ENCODE results near the gene TBPL1. TPM values are rescaled to one million over a fixed set of nuclear protein-coding genes. Genes with fewer than 3 reads are reported as not detected.

TBPL1 gene
- polyA plus RNA-seq, 2 of the 4 experiments (the other 2 are of a cell fraction) = 22.4 to 41.1 TPM

- Histone ChIP-seq H3K4me2 (peak overlapping the region; percentile 78), H3K4me3 (peak overlapping the region; percentile 77), H3K9me3 (no peaks in the 10 kb centered on the region), H3K27ac (peak overlapping the region; percentile 84 to 94), H3K4me1 (peaks cover 23% of the 10 kb centered on the region)
- peak; percentile 83 to 85 for ATAC-seq
- ChIA-PET POLR2A (interaction anchor here (0.6 to 1.4 kb wide), 3 partner anchors 10 to 470 kb away, joined by 3 read pairs; no protein-coding TSS in a partner anchor), CTCF (interaction anchor here (0.7 to 3.4 kb wide), 10 partner anchors 10 to 152 kb away, joined by 3 to 11 read pairs (median 3); no protein-coding TSS in a partner anchor)
- under 1% methylated on average over 29 of the region's 65 CpGs for WGBS (ENCODE audit: missing lambda C conversion rate)
- TF ChIP-seq BHLHE40 (IDR thresholded peaks at IDR 0.05; ENCODE audit: low read depth, low read length) (no peak), NFE2L2 (conservative IDR thresholded peaks at IDR 0.05; ENCODE audit: low read length) (no peak), CBX8 (IDR thresholded peaks at IDR 0.05) (no peak), ZFP36 (IDR thresholded peaks at IDR 0.05; ENCODE audit: borderline replicate concordance, partially characterized antibody) (no peak), HMGXB4 (CRISPR knock-in tag; IDR thresholded peaks at IDR 0.05; ENCODE audit: borderline replicate concordance) (no peak), JUN (IDR thresholded peaks at IDR 0.05) (0 out of 5 replicates have a peak, but pooled peaks of 1 of the 2 experiments have one; percentile 38), HES2 (IDR thresholded peaks at IDR 0.05) (no peak), ZC3H11A (IDR thresholded peaks at IDR 0.05) (no peak), SREBF2 (IDR thresholded peaks at IDR 0.05) (no peak), PHF8 (IDR thresholded peaks at IDR 0.05; ENCODE audit: borderline replicate concordance, low read depth) (no peak; the same call in 1 of the 2 replicates), CHD2 (IDR thresholded peaks at IDR 0.05; ENCODE audit: low read length, partially characterized antibody) (peak; percentile 49), FOXS1 (CRISPR knock-in tag; IDR thresholded peaks at IDR 0.05) (no peak), CBX2 (IDR thresholded peaks at IDR 0.05; ENCODE audit: borderline replicate concordance, low read depth) (no peak; the same call in 1 of the 2 replicates), EHMT2 (IDR thresholded peaks at IDR 0.05; ENCODE audit: low read depth) (no peak), FOSB (CRISPR knock-in tag; IDR thresholded peaks at IDR 0.05) (no peak), MAFK (IDR thresholded peaks at IDR 0.05; ENCODE audit: partially characterized antibody) (no peak)
- TF ChIP-seq, protein P1, sequence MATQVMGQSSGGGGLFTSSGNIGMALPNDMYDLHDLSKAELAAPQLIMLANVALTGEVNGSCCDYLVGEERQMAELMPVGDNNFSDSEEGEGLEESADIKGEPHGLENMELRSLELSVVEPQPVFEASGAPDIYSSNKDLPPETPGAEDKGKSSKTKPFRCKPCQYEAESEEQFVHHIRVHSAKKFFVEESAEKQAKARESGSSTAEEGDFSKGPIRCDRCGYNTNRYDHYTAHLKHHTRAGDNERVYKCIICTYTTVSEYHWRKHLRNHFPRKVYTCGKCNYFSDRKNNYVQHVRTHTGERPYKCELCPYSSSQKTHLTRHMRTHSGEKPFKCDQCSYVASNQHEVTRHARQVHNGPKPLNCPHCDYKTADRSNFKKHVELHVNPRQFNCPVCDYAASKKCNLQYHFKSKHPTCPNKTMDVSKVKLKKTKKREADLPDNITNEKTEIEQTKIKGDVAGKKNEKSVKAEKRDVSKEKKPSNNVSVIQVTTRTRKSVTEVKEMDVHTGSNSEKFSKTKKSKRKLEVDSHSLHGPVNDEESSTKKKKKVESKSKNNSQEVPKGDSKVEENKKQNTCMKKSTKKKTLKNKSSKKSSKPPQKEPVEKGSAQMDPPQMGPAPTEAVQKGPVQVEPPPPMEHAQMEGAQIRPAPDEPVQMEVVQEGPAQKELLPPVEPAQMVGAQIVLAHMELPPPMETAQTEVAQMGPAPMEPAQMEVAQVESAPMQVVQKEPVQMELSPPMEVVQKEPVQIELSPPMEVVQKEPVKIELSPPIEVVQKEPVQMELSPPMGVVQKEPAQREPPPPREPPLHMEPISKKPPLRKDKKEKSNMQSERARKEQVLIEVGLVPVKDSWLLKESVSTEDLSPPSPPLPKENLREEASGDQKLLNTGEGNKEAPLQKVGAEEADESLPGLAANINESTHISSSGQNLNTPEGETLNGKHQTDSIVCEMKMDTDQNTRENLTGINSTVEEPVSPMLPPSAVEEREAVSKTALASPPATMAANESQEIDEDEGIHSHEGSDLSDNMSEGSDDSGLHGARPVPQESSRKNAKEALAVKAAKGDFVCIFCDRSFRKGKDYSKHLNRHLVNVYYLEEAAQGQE (IDR thresholded peaks at IDR 0.05) = no peak
- TF ChIP-seq, protein P2, sequence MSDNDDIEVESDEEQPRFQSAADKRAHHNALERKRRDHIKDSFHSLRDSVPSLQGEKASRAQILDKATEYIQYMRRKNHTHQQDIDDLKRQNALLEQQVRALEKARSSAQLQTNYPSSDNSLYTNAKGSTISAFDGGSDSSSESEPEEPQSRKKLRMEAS (IDR thresholded peaks at IDR 0.05) = peak; percentile 37; the same call in 1 of the 2 replicates
- TF ChIP-seq, protein P3, sequence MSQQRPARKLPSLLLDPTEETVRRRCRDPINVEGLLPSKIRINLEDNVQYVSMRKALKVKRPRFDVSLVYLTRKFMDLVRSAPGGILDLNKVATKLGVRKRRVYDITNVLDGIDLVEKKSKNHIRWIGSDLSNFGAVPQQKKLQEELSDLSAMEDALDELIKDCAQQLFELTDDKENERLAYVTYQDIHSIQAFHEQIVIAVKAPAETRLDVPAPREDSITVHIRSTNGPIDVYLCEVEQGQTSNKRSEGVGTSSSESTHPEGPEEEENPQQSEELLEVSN (IDR thresholded peaks at IDR 0.05; ENCODE audit: borderline replicate concordance, low read depth) = no peak
- peak; percentile 67 to 71 for DNase-seq (ENCODE audit: low read depth in 1 of 2, low spot score in 1 of 2)
- no peak for FAIRE-seq
These were observed 876 bp upstream of the TBPL1 start for GRCh38 chr6:133951881-133952814.
